Umbilical cord (tissue), 2 donors: ENCODE measurements around the gene MRPL48. TPM values are rescaled to one million over a fixed set of nuclear protein-coding genes. Genes with fewer than 3 reads are reported as not detected.
"Not testable (repeated sequence)": the region's sequence is repeated elsewhere in the genome, so short reads cannot be mapped to it uniquely, and the experiment has no call there.

Experiments used
- DNase-seq: peaks from one replicate; pipeline ENCODE4 v3.0.0-alpha.2; 2015; ENCODE audit warnings: low spot score
- total RNA-seq: library from RNA; depleted of rRNA; stranded (reverse); fragments of >200 nt; gene quantifications from one replicate; pipeline ENCODE4 v1.2.3, GENCODE V29; 2014; ENCODE audit warnings: low replicate concordance; ENCODE audit not compliant: insufficient read depth

MRPL48 gene
- total RNA-seq, 1 donor from 2014 or later, result 22.1 TPM

- DNase-seq, result peak; percentile 41
These were observed 50.9 kb downstream of the MRPL48 start for GRCh38 chr11:73838443-73839122.

- no peak for DNase-seq
These were observed 51.4 kb downstream of the MRPL48 start for GRCh38 chr11:73839123-73839457.

- DNase-seq, result no peak
These were observed 63.5 kb downstream of the MRPL48 start for GRCh38 chr11:73851046-73851764.

GRCh38 chr11:73852049-73852448 lies 64.4 kb downstream of the MRPL48 start:
- DNase-seq, result no peak

GRCh38 chr11:73854680-73855079 lies 67.0 kb downstream of the MRPL48 start:
- DNase-seq, result no peak

GRCh38 chr11:73856031-73856567 lies 68.4 kb downstream of the MRPL48 start:
- no peak for DNase-seq

GRCh38 chr11:73859671-73860070 lies 72.0 kb downstream of the MRPL48 start:
- DNase-seq, result no peak

GRCh38 chr11:73860202-73860601 lies 72.5 kb downstream of the MRPL48 start:
- no peak for DNase-seq

- DNase-seq, result no peak
These were observed 75.3 kb downstream of the MRPL48 start for GRCh38 chr11:73862986-73863385.

GRCh38 chr11:73866095-73866579 lies 78.5 kb downstream of the MRPL48 start:
- DNase-seq, result peak; percentile 83

- DNase-seq, result peak; percentile 83
These were observed 78.9 kb downstream of the MRPL48 start for GRCh38 chr11:73866586-73866996.

GRCh38 chr11:73869332-73869949 lies 81.8 kb downstream of the MRPL48 start:
- DNase-seq, result peak; percentile 18

GRCh38 chr11:73870261-73870660 lies 82.6 kb downstream of the MRPL48 start:
- no peak for DNase-seq

GRCh38 chr11:73872749-73873357 lies 85.2 kb downstream of the MRPL48 start:
- DNase-seq, result no peak

GRCh38 chr11:73875380-73875779 lies 87.7 kb downstream of the MRPL48 start:
- DNase-seq, result no peak

GRCh38 chr11:73875840-73876239 lies 88.2 kb downstream of the MRPL48 start:
- DNase-seq, result no peak

GRCh38 chr11:73876424-73877310 lies 89.0 kb downstream of the MRPL48 start, which contains the start of the genes COA4 and PAAF1:
TSS of gene COA4 (minus strand) at chr11:73876846. CDS start at chr11:73873378, 3,468 bp downstream.
TSS of gene PAAF1 (plus strand) at chr11:73876999. CDS start at chr11:73877022, 23 bp downstream.
- DNase-seq, result peak; percentile 99

- DNase-seq, result no peak
These were observed 91.1 kb downstream of the MRPL48 start for GRCh38 chr11:73878771-73879170.

- DNase-seq, result not testable (repeated sequence)
These were observed 92.8 kb downstream of the MRPL48 start for GRCh38 chr11:73880449-73880848.

GRCh38 chr11:73883856-73884255 lies 96.2 kb downstream of the MRPL48 start:
- no peak for DNase-seq

- DNase-seq, result no peak
These were observed 100.6 kb downstream of the MRPL48 start for GRCh38 chr11:73888244-73888643.
